HG02588 (cell line): ENCODE measurements around the gene MATK.

Experiments
- ATAC-seq: cut with Tn5 transposase; IDR thresholded peaks from one replicate; pipeline ENCODE4 v1.9.1; 2021; ENCODE audit warnings: mild to moderate bottlenecking, moderate library complexity; ENCODE audit not compliant: unreplicated experiment

Gene MATK

GRCh38 chr19:3785938-3786824 lies at the start of gene MATK:
TSS of gene MATK (minus strand) at chr19:3786381. CDS start at chr19:3785135, 1,246 bp downstream.
- no peak for ATAC-seq

GRCh38 chr19:3835055-3835435 lies 48.9 kb upstream of the MATK start:
- no peak for ATAC-seq

- no peak for ATAC-seq
Observed at GRCh38 chr19:3834349-3835054, 48.3 kb upstream of the MATK start.

GRCh38 chr19:3833578-3834348 lies 47.6 kb upstream of the MATK start:
- no peak for ATAC-seq

GRCh38 chr19:3832001-3832400 lies 45.8 kb upstream of the MATK start:
- ATAC-seq = no peak

GRCh38 chr19:3831601-3832000 lies 45.4 kb upstream of the MATK start:
- no peak for ATAC-seq

- ATAC-seq = no peak
Observed at GRCh38 chr19:3830621-3831589, 44.7 kb upstream of the MATK start.

GRCh38 chr19:3827306-3827705 lies 41.1 kb upstream of the MATK start:
- no peak for ATAC-seq

- ATAC-seq = no peak
Observed at GRCh38 chr19:3826163-3826562, 40.0 kb upstream of the MATK start.

GRCh38 chr19:3825286-3825956 lies 39.2 kb upstream of the MATK start:
- no peak for ATAC-seq

GRCh38 chr19:3823350-3823713 lies 37.2 kb upstream of the MATK start:
- no peak for ATAC-seq

GRCh38 chr19:3822683-3823349 lies 36.6 kb upstream of the MATK start:
- ATAC-seq = no peak

- ATAC-seq = no peak
Observed at GRCh38 chr19:3821857-3822364, 35.7 kb upstream of the MATK start.

GRCh38 chr19:3821156-3821555 lies 35.0 kb upstream of the MATK start:
- no peak for ATAC-seq

- ATAC-seq = no peak
Observed at GRCh38 chr19:3819989-3820388, 33.8 kb upstream of the MATK start.

- no peak for ATAC-seq
Observed at GRCh38 chr19:3818918-3819317, 32.7 kb upstream of the MATK start.

GRCh38 chr19:3818466-3818865 lies 32.3 kb upstream of the MATK start:
- ATAC-seq = no peak

GRCh38 chr19:3817761-3818160 lies 31.6 kb upstream of the MATK start:
- ATAC-seq = no peak

GRCh38 chr19:3816566-3817218 lies 30.5 kb upstream of the MATK start:
- ATAC-seq = no peak
